Ovary (tissue), 3 donors: ENCODE data around the gene NEIL3.

Experiments used
- POLR2A ChIP-seq: fragments of 450-650 bp; IDR thresholded peaks from one replicate; pipeline ENCODE4 v1.6.1; 2017; ENCODE audit warnings: antibody characterized with exemption, mild to moderate bottlenecking, moderate library complexity
- TF ChIP-seq, protein P1 (sequence below), 3 donors: fragments of 450-650 bp in 2 of 3; fragments of 200-600 bp in 1 of 3; IDR thresholded peaks; one replicate each; pipeline versions ENCODE4 v1.5.1 to v1.8.0; 2016 to 2022; ENCODE audit warnings: antibody characterized with exemption in 3 of 3, mild to moderate bottlenecking in 1 of 3
- donor health status: DM: no; HTN: no; CAD: no.

DNA sequence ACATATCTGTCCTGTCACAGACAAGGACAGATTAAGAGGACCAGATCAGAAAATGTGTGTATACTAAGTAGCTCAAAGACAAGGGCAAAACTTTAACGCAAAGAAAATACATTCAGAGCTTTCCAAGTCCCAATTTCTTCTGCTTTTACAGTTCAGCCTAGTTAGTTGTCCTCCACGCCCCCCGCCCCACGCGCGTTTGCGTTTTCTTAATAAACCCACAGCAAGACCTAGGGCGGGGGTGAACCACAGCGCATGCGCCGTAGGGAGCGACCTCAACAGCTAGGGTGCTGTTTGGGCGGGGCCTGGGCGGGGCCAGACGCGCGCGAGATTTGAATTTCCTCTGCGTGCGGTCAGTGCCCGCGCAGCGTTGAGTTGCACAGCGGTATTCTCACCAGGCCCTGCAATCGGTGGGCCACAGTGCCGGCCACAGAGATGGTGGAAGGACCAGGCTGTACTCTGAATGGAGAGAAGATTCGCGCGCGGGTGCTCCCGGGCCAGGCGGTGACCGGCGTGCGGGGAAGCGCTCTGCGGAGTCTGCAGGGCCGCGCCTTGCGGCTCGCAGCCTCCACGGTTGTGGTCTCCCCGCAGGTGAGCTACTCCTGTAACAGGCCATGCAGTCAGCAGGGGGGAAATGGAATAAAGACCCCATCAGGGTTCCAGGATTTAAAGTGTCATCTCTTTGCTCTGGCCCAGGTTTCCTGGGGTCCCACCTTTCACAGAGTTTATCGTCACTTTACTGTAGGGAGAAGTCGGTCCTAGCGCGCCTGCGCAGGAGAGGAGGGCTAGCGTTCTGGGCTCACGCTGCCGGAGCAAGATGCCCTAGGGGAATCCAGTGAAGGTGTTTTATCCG lies at the start of gene NEIL3:
- TF ChIP-seq, protein P1, sequence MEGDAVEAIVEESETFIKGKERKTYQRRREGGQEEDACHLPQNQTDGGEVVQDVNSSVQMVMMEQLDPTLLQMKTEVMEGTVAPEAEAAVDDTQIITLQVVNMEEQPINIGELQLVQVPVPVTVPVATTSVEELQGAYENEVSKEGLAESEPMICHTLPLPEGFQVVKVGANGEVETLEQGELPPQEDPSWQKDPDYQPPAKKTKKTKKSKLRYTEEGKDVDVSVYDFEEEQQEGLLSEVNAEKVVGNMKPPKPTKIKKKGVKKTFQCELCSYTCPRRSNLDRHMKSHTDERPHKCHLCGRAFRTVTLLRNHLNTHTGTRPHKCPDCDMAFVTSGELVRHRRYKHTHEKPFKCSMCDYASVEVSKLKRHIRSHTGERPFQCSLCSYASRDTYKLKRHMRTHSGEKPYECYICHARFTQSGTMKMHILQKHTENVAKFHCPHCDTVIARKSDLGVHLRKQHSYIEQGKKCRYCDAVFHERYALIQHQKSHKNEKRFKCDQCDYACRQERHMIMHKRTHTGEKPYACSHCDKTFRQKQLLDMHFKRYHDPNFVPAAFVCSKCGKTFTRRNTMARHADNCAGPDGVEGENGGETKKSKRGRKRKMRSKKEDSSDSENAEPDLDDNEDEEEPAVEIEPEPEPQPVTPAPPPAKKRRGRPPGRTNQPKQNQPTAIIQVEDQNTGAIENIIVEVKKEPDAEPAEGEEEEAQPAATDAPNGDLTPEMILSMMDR (IDR thresholded peaks at IDR 0.05): no peak
- no peak for TF ChIP-seq POLR2A
